Raji (cell line): ENCODE results near the gene FOCAD.

Source experiments
- POLR2A ChIP-seq: IDR thresholded peaks from 2 replicates; pipeline ENCODE4 v1.6.1; 2011; ENCODE audit warnings: low read depth, low read length, control low read depth; ENCODE audit not compliant: insufficient read depth

Gene FOCAD

DNA sequence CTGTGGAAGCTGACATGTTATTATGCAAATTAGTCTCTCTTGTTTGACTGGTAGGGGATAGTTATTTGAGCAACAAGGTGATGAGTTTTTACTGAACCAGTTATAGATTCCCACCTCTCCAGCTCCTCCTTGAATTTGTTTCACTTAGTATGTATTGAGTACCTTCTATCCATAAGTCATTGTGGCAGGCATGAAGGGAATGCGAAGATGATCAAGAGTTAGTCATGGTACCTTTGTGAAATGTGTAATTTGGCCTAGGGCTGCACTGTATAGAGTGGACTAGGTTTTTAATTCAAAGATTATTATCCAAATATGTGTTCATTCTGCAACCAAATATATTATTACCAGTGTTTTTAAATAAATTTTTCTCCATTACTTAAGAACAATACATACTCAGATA, 237.3 kb downstream of the FOCAD start:
- no peak for TF ChIP-seq POLR2A

DNA sequence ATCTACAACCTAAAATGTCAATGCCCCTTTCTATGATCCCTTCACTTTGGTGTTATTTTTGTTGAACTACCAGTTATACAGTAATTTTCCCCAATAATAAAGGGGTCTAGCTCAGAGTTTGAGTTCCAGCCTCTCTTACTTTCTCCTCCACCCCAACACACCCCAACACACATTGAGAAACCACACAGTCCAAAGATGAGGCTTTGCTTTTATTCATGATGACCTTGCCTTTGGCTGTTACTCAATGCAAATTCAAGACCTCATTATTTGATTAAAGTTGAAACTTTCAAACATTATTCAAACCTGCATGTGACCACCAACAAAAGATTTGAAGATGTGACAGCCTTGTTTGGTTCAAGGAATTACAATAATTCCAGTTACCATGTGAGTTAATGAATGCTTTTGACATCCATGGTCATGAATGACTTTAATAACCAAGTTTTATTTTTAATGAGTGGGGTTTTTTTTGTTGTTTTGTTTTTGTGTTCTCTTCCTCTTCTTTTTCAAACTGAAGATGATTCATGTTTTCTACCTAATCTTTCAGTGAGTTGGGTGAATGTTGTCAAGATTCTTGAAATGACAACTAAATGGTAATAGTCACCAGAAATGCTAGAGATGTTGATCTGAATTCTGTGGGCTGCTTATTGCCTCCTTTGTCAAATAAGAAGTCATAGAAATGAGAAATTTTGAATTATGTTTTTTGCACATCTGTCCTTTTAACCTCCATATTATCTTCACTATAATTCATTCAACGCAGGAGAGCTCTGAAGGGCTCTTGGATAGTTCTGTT, 241.4 kb downstream of the FOCAD start:
- no peak for TF ChIP-seq POLR2A

DNA sequence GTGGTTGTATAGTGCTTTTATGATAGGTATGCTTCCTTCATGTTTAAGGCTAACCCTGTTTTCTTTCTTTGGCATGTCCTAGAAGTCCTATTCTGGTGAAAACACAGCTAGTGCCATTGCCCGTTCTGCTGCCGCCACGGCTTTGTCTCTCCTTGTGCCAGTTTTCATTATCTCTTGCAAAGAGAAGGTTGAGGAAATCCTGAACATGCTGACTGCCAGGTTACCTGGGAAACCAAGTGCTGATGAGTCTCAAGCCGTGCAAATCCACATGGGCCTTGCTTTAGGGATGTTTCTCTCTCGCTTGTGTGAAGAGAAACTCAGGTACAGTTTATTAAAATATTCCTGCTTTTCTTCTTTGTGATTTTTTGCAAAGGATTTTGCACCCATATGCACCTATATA, 245.2 kb downstream of the FOCAD start:
- TF ChIP-seq POLR2A: no peak

DNA sequence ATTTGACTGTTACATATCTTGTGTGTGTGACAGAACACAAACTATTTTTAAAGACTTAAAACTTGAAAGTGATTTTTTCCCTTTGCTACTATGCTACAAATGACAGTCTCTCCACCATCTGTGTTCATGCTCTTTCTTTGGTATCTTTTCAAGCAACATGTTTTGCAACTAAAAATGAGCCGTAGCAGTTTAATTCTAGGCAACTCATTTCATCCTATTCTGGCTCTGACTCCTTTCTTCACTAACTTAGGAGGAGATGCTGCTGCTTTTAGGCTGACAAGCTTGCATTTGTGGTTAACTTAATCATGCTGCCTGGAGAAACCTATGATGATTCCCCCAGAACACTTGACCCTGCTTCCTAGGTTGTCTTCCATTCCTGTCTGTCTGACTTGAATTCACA, 246.8 kb downstream of the FOCAD start:
- TF ChIP-seq POLR2A: no peak

DNA sequence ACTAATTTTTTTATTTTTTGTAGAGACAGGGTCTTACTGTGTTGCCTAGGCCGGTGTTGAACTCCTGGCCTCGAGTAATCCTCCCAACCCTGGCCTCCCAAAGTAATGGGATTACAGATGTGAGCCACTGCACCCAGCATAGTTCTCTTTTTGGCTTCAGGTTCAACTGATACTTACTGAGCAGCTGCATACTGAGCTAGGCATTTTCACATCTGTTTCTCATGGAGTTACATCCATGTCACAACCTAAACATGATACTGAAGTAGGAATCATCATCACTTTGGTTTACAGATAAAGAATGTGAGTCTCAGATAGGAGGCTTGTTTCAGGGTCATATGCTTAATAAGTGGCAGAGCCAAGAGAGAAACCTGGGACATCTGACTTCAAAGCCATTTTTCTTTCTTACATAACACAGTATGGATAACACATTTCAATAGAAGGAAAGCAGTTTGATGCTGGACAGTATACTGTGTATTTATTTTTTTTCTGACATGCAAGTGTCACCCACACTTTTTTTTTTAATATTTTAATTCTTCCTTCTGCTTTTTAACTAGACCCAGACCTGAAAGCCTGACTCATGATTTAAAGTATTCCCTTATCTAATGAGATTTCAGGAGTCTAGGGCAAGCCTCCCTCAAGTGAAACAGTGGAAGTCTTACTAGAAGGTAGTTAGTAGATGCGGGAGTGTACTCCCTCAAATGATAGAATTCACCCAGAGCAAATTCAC, 256.6 kb downstream of the FOCAD start:
- no peak for TF ChIP-seq POLR2A

DNA sequence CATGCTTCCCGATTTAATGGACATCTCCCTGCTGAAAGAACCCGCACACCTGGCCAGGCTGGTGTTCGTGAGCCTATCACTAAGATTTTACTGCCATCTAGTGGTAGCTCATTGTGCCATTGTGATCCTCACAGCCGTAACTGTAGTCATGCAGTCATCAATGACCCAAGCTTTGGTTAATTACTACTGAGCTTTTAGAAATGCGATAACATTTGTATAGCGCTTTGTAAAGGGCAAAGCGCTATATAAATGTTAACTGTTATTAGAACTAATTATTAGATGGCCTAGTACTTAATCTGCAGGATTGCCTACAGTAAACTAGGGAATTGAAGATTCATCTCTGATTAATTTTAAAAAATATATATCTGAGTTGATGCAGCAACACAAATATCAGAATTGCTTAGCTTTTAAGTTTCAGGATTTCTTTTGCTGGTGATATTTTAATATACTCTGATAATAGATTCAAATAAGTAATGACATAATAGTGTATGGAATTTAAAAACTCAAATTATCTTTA, 257.2 kb downstream of the FOCAD start:
- TF ChIP-seq POLR2A: no peak

DNA sequence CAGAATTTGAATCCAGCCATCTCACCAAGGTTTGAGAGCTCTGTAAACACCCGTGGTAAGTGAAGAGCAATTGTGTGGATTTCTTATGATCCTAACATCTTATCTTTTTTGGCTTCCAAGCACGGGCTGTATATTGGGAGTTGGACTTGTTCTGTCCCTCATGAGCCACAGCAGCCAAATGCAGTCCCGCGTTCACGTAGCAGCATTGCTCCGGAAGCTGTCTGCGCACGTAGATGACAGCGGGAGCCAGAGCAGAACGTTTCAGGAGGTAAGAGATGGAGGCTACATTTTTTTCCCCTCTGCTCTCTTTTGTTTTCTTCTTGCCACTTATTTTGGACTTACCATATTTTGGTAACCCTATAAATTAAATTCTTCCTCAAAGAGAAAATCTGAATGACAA, 260.4 kb downstream of the FOCAD start:
- no peak for TF ChIP-seq POLR2A

DNA sequence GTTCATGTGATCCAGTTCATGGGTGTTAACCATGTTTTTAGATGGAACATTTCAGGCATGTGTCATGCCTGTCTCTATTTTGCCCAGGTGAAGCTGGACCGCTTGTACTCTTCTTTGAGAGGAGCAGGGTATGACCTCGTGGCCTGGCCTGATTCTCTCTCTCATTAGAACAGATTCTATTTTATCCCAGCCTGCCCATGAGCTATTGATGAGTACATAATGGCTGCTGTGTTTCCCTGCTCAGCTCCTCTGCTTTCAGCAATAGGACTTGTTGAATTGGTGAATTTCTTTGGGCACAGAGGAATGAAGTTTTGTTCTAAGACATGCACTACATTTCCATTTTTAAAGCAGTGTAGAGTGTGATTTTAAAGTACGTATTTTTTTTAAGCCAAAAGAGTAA, 261.2 kb downstream of the FOCAD start:
- no peak for TF ChIP-seq POLR2A

DNA sequence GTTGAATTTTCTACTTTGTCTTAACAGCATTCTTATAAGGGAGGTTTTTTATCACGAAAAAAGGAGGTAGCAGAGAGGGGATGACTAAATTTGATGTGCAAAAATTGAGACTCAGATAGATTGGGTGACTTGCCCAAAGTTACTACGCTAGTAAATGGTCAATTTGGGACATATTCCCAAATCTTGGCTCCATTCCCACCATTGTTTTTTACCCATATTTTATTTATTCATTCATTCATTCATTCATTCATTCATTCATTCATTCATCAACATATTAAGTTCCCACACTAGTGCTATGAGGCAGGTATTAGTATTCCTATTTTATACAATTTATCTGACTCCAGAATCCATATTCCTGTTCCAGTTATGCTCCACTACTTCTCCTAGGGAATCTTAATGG, 261.8 kb downstream of the FOCAD start:
- no peak for TF ChIP-seq POLR2A

DNA sequence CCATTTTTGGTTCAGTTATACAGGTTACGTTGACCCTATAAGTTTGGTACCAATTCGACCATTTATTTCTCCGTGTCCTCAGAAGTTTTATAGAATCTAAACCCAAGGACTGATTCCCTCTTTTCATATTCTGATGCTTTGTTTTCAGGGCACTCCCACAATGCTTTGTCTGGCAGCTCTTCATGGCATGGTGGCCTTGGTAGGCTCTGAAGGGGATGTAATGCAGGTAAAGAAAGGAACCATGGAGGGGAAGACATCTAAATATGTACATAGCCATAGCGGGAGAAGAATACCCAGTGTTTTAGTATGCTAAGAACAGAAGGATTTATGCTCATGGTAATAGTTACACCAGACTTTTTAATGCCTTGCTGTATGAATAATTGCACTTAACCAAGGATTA, 264.6 kb downstream of the FOCAD start:
- TF ChIP-seq POLR2A: no peak

DNA sequence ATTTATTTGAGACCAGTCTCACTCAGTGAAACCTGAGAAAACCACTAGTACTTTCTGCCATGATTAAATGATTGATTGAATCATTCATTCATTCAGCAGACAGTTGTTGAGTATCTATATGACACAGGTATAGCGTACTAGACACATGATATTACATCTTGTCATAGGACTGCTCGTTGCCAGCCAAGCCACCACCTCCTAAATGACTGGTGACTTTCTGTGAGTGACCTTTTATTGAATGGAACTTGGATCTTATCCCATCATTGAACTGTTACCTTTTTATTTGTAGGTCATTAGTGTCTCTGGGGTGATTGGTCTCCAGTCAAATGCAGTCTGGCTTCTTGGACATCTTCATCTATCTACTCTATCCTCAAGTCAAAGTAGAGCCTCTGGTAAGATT, 266.6 kb downstream of the FOCAD start:
- TF ChIP-seq POLR2A: no peak

DNA sequence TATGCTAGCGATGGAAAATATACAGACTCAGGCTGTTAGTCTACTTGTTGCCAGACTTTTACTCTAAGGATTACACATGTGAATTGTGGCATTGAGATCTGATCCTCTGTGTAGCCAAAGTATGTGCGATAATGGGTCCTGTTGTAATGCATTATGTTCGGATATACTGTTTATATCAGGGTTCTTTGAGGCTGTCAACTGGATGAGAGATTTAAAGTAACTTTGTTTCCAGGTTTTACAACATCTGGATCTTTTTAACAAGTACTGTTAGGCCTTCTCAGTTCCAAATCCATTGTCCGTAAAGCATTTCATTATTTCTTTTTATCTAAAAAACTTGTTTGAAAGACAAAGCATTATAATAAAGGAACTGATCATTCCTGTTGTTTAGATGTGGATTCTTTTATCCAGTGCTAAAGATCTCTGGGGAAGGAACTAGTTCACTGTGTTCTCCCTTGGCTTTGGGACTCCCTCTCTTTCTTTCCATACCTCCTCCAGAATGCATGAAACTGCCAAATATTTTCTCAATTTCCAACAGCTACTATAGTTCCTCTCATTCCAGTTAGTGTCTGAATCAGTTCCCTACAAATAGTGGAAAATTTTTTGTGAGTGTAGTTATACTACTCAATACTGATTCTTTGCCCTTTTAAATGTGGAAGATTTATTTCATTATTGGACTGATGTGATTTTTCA, 278.6 kb downstream of the FOCAD start:
- no peak for TF ChIP-seq POLR2A

DNA sequence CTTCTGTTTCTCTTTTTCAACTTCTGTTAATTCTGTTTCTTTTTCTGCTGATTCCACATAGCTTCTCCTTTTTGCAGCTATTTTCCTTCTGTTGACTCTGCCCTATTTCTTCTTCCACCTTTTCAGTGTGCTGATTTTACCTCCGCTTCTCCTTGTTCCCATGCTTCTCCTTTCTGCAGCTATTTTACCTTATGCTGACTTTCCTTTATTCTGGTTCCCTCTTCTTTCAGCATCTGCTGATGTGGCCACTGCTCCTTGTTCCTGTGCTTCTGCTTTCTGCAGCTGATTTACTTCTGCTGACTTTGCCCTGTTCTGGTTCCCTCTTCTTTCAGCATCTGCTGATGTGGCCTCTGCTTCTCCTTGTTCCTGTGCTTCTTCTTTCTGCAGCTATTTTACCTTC, 288.6 kb downstream of the FOCAD start:
- TF ChIP-seq POLR2A: no peak

DNA sequence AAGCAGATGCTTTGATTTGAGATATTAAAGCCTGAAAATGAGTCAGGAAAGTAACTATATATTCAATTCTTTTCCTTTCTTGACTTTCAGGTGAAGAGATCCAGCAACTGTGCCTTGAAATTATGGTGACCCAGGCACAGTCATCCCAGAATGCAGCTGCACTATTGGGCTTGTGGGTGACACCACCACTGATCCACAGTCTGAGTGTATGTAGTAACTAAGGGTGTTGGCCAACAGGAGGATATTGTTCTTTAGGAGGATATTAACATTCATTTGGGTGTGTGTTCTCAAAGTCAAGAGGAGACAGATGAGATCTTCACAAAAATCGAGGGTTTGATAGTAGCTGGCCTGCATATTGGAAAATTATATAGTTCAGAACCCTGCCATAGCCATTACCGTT, 294.2 kb downstream of the FOCAD start:
- TF ChIP-seq POLR2A: no peak

DNA sequence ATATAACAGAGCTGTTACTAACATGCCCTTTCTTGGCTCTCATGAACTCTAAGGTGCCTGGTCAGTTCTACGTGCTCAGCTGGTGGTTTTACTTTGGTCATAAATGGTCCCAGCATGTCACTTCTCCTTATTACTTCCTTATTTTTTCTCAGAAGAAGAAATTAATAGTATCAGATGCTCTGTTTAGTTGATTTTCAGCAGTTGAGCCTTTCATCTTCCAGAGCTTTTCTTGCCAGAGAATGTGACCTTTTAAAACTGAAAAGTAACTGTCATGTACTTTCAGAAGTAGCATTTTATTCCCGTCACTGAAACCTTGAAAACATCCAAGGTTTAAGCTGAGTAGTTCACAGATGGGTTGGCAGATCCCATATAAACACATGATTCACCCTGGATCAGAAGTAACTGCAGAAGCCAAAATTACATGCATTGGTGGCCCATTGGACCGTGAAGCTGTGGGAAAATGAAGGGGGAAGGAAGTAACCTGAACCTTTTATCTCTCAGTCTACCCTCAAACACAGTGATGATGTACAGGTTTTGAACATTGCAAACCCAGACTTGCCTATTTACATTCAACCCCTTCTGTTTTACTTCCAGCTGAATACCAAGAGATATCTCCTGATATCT, 296.9 kb downstream of the FOCAD start:
- TF ChIP-seq POLR2A: no peak
